Measurements from ENCODE around the gene CLCN2.

CLCN2 gene

GRCh38 chr3:184361532-184361931 is at the start of gene CLCN2, which contains the start of gene POLR2H:
Gene CLCN2, minus strand, starts transcription at chr3:184361605. Its CDS starts 126 bp downstream, at chr3:184361479.
Gene POLR2H, plus strand, starts transcription at chr3:184361710. Its CDS starts 1,783 bp downstream, at chr3:184363493.
- DNase-seq: peak; percentile 24

DNA sequence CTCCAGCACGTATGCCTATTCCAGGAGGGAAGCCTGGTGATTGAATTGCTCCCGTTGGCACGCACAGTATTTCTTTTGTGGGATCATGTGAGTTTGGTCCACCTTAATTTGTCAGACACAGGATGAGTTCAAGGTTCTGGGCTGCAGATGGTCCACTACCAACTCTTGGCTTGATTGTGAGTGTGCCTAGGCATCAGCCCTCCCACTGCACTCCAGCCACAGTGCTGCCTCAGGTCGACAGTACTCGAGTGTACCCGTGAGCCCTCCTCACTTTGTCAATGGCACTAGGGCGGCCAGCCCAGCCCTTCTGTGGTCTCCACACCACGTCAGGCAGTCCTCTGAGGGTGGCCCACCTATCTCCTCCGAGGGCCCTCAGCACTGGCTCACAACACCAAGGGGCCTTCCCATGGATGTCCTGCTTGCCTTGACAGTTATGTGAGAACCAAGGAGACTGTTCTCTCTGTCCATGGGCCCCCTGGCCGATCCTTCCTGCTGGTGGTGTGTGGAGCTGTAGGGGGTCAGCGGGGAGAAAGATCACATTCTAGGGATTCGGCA is 48.6 kb upstream of the CLCN2 start:
- DNase-seq: no peak

DNA sequence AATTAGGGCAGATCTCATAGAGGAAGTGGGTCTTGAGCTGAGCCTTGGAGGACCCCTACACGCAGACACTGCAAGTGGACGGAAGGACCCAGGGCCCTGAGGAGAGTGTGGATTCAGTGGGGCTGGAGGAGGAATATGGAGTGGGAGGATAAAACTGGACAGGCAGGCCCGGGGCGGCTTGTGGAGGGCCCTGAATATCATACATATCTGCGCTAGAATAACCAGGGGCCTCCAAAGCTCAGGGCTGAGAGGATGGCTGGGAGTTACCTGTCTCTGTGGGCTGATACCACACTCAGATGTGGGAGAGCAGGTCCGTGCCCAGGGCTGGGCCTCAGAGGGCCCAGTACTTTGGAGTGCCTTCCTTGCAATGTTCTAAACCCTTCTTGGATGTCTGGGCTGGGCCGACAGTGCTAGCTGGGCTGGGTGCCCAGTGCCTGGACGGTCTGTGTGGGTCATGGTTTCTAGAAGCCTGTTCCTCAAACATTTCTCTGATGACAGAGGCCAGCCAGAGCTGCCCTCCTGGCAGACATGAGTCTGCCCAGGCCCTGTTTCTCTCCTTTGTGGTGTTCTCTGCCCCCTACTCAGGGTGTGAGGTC is 48.0 kb upstream of the CLCN2 start:
- no peak for DNase-seq

- no peak for DNase-seq
These were observed 43.9 kb upstream of the CLCN2 start for GRCh38 chr3:184405075-184406030.

GRCh38 chr3:184399410-184399809 is 38.0 kb upstream of the CLCN2 start:
- no peak for DNase-seq

DNA sequence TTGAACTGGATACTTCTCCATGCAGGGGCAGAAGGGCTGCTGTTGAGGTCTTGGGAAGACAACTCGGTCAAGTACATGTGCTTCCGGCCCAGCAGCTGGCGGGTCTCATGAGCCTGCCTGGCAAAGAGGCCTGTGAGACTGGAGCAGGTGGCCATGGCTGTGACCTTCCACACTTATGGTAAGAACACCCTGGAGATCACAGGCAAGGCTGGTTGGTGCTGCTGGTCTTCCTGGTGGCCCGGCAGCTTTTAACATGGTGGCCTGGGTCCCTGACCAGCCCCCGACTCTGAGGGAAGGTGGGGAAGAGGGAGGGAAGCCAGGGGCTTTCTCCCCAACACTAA is 33.9 kb upstream of the CLCN2 start:
- no peak for DNase-seq

DNA sequence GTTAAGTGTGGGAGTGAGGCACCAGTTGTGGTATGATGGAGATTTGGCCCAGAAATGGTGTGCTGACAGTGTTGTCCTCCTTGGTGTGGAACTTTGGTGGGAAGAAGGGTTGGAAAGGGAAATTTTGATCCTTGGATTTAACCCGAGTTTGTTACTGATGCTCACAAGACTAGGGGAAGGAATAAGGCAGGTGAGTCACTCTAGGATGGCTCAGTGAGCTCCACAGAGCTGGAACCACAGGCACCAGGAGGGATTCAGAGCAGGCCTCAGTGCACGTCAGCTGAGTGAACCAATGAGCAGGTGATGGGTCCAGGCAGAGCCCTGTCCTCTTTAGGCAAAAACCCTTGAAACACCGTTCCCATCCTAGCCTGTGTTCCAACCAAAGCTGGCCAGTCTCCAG is 29.9 kb upstream of the CLCN2 start:
- DNase-seq: no peak

GRCh38 chr3:184389935-184390528 is 28.6 kb upstream of the CLCN2 start:
- no peak for DNase-seq

- no peak for DNase-seq
These were observed 28.0 kb upstream of the CLCN2 start for GRCh38 chr3:184389384-184389783.

DNA sequence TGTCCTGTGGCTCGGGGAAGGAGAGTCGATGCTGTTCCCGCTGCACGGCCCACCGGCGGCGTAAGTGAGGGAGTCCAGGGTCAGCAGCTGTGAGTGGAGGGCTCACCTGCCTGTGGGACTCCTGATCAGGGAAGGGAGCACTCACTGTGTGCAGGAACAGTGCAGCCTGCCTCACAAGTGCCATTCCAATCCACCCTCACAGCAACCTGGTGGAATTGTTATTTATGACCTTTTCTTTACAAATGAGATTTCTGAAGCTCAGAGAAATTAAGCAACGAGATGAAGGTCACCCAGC is 27.5 kb upstream of the CLCN2 start:
- DNase-seq: no peak

- DNase-seq: no peak
These were observed 26.9 kb upstream of the CLCN2 start for GRCh38 chr3:184388164-184388935.

GRCh38 chr3:184387174-184387714 is 25.8 kb upstream of the CLCN2 start:
- no peak for DNase-seq

- no peak for DNase-seq
These were observed 24.8 kb upstream of the CLCN2 start for GRCh38 chr3:184386047-184386806.

- DNase-seq: no peak
These were observed 23.5 kb upstream of the CLCN2 start for GRCh38 chr3:184384856-184385422.

DNA sequence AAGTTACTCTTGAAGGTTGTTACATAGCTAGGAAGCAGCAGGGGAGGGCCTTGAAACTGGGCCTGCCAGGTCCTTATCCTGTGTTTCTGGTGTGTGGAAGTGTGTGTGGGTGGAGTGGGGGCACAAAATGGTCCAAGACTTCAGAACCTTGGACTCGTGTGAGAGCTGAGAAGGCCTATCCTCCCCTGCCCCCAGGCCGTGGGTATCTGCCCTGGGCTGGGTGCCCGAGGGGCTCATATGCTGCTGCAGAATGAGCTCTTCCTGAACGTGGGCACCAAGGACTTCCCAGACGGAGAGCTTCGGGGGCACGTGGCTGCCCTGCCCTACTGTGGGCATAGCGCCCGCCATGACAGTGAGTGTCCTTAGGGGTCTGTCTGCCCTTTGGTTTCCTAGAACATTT is 22.9 kb upstream of the CLCN2 start:
- DNase-seq: no peak

DNA sequence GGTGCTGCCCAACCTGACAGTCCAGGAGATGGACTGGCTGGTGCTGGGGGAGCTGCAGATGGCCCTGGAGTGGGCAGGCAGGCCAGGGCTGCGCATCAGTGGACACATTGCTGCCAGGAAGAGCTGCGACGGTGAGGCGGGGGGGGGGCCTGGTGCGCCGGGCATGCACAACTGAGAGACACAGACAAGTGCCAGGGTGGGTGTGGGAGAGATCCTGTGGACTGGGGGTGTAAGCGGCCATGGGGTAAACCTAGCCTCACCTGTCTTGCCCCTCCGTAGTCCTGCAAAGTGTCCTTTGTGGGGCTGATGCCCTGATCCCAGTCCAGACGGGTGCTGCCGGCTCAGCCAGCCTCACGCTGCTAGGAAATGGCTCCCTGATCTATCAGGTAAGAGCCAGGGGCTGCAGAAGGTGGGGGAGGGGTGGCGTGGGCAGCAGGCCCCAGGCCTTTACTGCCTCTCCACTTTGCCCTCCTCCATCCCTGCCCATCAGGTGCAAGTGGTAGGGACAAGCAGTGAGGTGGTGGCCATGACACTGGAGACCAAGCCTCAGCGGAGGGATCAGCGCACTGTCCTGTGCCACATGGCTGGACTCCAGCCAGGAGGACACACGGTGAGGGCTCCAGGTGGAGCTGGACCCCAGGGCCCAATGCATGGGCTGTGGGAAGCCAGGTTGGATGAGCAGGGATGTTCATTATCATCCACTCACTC is 21.8 kb upstream of the CLCN2 start:
- DNase-seq: no peak

DNA sequence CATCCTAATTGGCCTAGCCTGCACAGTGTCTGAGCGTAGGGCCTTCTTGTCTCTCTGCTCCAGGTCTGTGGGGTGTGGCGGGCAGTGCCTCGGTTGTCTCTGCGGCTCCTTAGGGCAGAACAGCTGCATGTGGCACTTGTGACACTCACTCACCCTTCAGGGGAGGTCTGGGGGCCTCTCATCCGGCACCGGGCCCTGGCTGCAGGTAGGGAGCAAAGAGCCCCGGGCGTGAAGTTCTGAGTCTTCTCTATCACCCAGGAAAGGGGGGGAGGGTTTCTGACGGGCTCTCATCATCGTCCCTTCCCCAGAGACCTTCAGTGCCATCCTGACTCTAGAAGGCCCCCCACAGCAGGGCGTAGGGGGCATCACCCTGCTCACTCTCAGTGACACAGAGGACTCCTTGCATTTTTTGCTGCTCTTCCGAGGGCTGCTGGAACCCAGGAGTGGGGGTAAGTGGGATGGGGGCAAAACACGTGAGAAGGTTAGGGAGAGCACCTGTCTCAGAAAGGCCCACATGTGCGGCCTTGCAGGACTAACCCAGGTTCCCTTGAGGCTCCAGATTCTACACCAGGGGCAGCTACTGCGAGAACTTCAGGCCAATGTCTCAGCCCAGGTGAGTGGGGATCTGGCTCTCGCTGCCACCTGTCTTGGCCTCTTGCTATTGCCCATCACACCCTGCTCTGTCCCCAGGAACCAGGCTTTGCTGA is 21.1 kb upstream of the CLCN2 start:
- no peak for DNase-seq

DNA sequence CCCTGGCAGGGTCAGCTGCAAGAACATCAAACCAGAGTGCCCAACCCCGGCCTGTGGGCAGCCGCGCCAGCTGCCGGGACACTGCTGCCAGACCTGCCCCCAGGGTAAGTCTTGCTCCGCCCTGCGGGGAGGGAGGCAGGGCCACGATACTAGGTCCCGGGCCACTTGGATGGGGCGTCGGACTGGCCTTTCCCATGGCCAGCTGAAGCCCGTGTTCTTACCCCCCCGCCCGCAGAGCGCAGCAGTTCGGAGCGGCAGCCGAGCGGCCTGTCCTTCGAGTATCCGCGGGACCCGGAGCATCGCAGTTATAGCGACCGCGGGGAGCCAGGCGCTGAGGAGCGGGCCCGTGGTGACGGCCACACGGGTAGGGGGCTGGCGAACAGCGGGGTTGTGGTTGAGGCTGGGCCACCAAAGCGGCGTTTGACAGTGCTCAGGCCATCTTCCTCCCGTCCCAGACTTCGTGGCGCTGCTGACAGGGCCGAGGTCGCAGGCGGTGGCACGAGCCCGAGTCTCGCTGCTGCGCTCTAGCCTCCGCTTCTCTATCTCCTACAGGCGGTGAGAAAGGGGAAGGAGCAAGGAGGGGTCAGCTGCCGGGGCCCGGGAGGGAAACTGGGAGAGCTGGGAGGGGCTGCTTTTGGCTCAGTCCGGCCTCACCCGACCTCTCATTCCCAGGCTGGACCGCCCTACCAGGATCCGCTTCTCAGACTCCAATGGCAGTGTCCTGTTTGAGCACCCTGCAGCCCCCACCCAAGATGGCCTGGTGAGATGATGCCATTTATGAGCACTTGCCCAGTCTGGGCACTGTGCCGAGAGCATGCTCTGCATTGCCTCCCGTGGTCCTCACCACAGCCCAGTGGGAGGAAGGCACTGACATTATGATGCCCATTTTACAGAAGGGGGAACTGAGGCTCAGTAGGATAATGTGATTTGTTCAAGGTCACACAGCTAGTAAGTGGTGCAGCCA is 20.1 kb upstream of the CLCN2 start:
- DNase-seq: no peak
